A549 treated with DMSO at 1 μM for 4 hours (cell line): ENCODE data around the gene B4GALT3. TPM values are rescaled to one million over a fixed set of nuclear protein-coding genes. Genes with fewer than 3 reads are reported as not detected.

Experiments used
- total RNA-seq: library from RNA; stranded (reverse); fragments of 200-300 nt; extraction: Qiagen RNA extraction; gene quantifications from 5 replicates; pipeline ENCODE4 v1.2.3, GENCODE V29; 2022; ENCODE audit warnings: low read depth

B4GALT3 gene
- total RNA-seq: 26.9 to 33.2 TPM (median 29.5 TPM) in 5 replicates

DNA sequence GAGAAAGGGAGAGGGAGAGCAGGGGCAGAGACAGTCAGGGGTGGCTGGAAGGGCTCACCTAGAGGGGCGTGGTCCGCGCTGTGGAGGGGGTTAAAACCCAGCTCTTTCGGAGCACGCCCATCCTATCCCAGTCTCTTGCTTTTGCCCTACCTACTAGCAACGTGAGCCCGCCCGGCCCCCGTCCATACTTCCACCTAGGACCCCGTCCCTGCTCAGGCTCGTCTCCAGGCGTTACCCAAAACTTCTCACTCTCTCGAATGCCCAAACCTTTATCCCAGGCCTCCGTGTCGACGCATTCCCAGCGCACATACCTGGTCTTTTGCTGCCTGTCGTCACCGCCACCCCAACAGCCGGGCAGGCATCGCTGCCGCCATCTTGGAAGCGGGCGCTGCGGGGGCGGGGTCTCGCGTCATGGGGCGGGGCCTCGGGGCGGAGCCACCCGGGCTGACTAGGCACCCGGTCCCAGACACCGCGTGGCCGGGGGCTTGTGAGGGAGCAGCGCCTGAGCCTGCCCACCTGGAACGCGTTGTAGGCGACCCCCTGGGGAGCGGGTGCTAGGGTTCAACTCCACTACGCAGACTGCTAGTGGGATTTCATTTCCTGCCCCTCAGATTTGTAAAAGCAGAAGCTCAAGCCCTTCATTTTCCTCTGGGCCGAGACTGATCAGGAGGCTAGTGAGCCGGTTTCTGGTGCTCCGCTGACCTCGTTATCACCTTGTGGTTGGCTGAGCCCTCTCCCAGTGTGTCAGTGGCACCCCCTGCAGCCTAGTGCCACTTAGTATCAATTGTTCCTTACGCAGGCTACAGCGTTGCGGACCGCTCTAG lies at the start of gene B4GALT3:
Gene B4GALT3, minus strand, starts transcription at position 396 of the 824 bp plus-strand sequence. CDS start 1,447 bp downstream, outside the sequence.

DNA sequence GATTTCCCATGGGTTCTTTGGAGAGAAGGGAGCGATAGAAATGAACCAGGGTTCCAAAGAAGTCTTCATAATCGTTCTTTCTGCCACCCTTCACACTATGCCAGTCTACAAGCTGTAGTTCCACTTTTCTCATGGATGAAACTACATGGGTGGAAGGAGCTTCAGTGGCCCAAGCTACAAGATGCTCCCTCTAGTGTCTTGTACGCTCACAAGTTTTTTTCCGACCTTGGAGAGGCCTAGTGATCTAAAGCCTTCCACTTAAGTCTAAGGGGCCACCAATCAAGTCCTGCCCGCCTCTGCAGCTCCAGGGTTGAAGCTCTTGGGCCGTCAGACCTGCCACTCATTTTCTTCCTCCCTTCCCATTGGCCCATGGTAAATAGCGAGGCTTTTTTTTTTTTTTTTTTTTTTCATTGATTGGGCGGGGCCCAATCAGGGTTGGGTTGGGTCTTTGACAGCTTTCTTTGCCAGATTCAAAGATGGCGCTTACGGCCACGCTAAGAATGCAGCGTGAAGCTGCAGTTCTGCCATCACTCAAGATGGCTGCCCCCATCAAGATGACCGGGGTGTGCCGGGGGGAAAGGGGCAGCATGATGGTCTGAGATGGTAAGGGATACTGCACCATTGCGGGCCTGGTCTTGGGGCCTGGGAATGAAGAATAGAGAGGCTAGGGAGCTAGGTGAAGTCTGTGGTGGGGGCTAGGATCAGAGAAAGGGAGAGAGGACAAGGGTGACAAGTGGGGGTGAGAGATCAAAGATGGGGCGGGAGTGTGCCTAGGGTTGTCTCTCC lies 48.4 kb upstream of the B4GALT3 start, which contains the start of gene TOMM40L:
Gene TOMM40L, plus strand, starts transcription at position 527 of the 786 bp plus-strand sequence. CDS start 430 bp downstream, outside the sequence.

DNA sequence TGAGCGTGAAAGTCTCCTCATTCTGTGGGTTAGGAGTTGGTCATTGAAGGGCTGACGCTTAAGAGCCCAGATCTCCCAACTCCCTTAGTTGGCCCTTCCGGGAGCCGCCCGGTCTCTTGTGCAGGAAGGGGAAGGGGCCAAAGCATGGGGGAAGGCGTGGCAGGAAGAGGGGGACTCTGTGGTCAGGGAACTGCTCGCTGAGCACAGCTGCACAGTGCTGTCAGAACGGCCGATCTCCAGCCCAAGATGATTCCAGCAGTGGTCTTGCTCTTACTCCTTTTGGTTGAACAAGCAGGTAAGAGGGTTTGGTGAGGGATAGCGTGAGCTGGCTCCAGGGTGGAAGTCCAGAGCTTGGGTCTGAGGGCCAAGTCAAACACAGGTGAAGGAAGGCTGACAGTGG lies 37.8 kb upstream of the B4GALT3 start, which contains the start of gene FCER1G:
Gene FCER1G, plus strand, starts transcription at position 220 of the 400 bp plus-strand sequence. Its CDS starts 27 bp downstream, at position 247.

DNA sequence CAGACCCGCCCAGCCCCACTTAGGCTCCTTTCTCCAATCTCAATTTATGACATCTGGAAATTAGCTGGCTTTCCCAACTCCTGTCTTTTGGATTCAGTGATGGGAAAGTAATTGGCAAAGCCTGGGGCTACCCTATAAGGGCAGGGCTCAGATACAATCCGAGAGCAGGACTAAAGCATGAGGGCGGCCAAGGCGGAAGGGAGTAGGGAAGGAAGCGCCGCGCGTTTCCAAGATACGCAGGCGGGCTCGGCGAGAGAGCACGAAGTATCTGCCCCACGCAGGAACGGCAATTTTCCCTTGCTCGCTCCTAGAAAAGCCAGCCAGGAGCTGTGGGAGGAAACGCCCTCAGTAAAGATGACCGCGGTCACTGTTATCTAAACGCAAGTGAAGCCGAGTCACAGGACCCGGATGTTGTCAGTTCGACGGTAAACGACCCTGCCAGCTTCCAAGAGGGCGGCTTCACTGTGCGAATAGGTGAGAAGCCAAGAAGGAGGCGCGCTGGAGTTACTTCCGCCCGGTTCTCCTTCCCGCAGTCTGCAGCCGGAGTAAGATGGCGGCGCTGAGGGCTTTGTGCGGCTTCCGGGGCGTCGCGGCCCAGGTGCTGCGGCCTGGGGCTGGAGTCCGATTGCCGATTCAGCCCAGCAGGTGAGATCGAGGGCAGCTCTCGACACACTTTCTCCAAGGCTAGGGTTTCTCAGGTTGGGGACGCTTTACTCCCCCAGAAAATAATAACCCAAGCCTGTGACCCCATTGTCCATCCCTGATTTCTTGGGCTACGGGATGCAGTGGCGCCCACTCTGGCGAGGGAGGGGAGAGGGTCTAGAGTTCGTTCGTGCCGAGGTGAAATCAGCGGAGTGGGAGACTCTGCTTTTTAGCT lies 24.8 kb upstream of the B4GALT3 start, which contains the start of gene NDUFS2:
Gene NDUFS2, plus strand, starts transcription at position 532 of the 877 bp plus-strand sequence. Its CDS starts 19 bp downstream, at position 551.

DNA sequence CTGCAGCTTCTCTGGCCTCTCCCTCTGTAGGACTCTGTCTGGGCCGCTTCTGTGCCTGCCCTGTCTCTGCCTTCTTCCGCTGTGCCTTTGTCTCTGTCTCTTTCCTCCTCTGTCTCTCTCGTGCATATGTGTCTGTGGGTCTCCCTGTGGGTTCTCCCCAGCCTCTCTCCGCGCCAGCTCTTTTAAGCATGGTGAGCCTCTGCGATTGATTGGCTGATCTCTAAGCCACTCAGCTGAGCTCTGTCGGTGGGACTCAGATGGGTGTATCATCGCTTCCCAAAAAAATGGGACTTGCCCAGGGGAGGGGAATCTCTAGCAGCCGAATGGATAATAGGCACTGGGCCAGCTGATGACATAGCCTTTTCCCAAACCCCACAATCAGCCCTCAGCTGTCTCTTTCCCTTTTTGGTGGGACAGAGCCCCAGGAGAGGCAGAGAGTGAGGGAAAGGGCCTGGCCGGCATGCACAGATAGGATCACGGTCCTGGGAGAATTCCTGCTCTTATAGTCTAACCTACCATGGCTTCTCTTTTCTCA lies 21.7 kb upstream of the B4GALT3 start, which contains the start of gene ADAMTS4:
Gene ADAMTS4, minus strand, starts transcription at position 158 of the 535 bp plus-strand sequence. CDS start 427 bp downstream, outside the sequence.

DNA sequence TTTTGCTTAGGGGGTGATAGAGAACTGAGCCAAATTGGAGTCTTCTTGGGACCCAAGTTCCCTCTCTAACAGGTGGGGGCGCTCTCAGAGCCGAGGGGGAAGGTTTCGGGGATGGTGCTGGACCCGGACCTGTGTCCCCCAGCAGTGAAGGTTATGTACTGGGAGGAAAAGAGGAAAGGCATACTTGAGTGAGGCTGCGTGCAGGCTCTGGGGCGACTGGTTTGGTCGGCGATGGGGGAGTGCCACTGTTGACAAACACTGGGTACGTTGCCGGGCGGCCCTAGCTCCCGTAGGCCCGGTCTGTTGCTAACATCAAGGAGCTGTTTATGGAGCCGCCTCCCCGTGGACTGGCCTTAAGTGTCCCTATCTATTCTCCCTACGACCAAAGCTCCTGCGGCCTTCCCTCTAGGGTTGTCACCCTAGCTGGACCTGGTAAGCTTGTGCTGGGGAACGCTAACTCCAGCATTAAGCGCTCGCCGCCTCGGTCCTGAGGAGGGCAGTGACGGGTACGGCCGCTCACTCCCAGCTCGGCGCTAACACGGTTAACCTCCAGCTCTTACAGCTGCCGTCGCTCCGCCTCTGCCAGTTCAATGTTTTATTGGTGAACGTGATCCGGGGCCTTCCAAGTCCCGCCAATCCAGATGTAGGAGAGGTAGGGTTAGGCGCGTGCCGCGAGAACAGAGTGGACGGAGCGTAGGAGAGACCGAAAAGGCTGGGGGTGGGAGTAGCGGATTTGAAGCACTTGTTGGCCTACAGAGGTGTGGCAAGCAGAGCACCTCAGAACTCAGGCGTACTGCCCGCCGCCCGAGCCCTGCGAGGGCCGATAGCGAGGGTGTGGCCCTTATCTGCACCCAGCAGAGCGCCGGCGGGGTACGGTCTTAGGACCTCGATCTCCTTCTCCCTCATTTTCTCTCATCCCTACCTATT lies 11.3 kb downstream of the B4GALT3 start, which contains the start of gene PPOX:
Gene PPOX, plus strand, starts transcription at position 685 of the 927 bp plus-strand sequence. CDS start 422 bp downstream, outside the sequence.

DNA sequence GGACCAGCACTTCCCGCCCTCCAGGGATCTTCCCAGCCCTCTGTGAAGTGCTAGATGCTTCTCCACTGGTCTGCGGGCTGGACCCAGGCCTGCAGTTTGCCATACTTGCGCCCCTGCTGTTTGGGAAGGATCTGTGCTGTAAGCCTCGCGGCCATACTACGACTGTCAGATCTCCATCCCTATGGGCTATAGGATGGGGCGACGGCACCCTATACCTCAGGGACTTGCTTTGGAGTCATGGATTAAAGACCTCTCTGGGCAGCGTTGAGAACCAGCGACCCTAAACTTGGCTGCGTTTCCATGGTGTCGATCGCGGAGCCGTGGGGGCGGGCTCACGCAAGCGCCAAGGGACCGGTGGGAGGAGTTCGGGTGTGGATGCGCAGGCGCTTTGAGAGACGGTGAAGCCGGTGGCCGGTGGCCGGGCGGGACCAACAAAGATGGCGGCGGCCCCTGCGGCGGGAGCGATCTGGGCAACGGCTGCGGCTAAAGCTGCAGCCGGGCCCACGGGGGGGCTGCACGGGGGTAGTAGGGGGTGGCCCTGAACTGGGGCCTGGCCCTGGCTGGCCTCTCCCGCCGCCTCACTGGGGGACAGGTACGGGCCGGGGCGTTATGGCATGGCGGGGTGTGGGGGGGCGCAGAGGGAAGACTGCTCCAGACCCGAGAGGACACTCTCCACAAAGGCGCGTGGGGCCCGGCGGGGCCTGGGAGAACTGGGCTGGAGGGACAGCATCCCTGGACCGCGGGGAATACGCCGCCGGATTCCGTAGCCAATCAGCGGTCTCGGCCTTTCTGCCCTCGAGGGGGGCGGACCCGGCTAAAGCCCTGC lies 18.0 kb downstream of the B4GALT3 start, which contains the start of gene USP21:
Gene USP21, plus strand, starts transcription at position 414 of the 826 bp plus-strand sequence. CDS start 1,141 bp downstream, outside the sequence.

DNA sequence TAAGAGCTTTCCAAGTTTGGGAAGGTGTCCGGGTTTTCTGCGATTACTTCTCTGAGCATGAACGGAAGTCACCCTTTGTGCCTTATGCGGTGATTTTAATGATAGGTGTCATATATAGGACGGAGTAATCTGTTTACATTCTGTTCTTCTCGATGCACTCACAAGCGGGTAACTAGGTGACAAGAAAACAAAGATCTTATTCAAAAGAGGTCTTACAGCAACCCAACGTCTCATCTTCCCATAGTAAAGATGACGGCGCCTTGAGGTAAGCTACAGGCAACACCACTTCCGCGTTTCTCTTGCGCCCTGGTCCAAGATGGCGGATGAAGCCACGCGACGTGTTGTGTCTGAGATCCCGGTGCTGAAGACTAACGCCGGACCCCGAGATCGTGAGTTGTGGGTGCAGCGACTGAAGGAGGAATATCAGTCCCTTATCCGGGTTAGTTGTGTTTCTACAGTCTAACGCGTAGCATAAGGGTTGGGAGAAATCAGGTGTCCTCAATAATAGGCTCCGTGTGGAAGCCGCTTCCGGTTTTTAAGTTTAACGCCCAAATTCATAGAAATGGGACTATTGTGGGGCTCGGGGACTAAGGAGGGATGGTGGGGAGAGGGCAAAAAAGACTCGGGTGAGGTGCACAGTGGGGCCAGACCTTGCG lies 23.5 kb downstream of the B4GALT3 start, which contains the start of gene UFC1:
Gene UFC1, plus strand, starts transcription at position 297 of the 656 bp plus-strand sequence. Its CDS starts 20 bp downstream, at position 317.

DNA sequence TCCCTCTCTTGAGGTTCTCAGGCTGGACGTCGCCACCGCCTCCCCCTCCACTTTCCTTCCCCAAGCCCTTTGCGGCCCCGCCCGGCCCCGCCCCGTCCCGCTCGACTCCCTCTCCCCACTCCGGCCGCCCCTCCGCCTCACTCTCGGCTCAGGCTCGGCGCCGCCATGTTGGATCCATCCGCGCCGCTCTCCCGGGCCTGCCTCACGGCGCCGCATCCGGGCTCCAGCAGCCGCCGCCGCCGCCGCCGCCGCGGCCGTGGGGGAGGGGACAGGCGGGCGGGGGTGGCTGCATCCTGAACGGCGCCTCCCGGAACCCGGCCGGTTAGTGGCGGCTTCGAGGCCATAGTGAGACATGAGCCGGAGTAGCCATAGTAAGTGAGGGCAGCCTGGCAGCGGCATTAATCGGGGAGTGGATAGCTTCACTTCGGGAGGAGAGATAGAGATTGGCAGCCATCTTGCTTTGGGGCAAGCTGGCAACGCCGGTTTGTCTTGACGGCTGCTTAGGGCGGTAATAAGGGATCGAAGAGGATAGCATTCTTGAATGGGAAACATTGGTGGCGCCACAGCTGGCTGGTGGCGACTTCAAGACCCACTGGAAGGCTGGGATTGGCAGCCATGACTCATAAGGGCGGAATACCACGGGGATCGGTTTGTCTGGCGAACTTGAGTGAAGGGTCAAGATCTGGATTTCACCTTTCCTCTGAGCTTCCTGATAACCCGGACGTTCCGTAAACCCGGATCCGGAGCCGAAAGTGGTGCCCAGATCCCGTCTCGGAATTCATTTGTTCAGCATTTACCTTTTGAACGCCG lies 44.7 kb downstream of the B4GALT3 start, which contains the start of gene DEDD:
Gene DEDD, minus strand, starts transcription at position 258 of the 810 bp plus-strand sequence. CDS start 8,205 bp downstream, outside the sequence.

Other genes with a start within 250 kb of the B4GALT3 start
- 0.14 to 0.30 TPM (median 0.14 TPM) in 3 of 5 replicates, not detected in the others for gene ITLN2, start 222.7 kb downstream of the B4GALT3 start, total RNA-seq
- gene F11R, start 156.4 kb downstream of the B4GALT3 start, total RNA-seq: 45.4 to 56.7 TPM (median 50.6 TPM) in 5 replicates
- gene TSTD1, start 138.5 kb downstream of the B4GALT3 start, total RNA-seq: 0.21 to 0.46 TPM (median 0.24 TPM) in 3 of 5 replicates, not detected in the others
- 48.5 to 57.3 TPM (median 53.1 TPM) in 5 replicates for gene USF1, start 131.5 kb downstream of the B4GALT3 start, total RNA-seq
- 0.06 to 0.13 TPM (median 0.10 TPM) in 5 replicates for gene ARHGAP30, start 107.6 kb downstream of the B4GALT3 start, total RNA-seq
- gene NECTIN4, start 87.9 kb downstream of the B4GALT3 start, total RNA-seq: 1.3 to 1.9 TPM (median 1.7 TPM) in 5 replicates
- gene KLHDC9, start 79.1 kb downstream of the B4GALT3 start, total RNA-seq: 1.6 to 1.7 TPM (median 1.7 TPM) in 5 replicates
- gene PFDN2, start 59.5 kb downstream of the B4GALT3 start, total RNA-seq: 113 to 124 TPM (median 120 TPM) in 5 replicates
- 26.6 to 33.0 TPM (median 31.3 TPM) in 5 replicates for gene NIT1, start 59.4 kb downstream of the B4GALT3 start, total RNA-seq
- 25.0 to 32.8 TPM (median 29.9 TPM) in 5 replicates for gene DEDD, start 44.8 kb downstream of the B4GALT3 start, total RNA-seq
- 87.3 to 130 TPM (median 91.1 TPM) in 5 replicates for gene UFC1, start 23.5 kb downstream of the B4GALT3 start, total RNA-seq
- gene USP21, start 18.0 kb downstream of the B4GALT3 start, total RNA-seq: 15.4 to 27.5 TPM (median 23.2 TPM) in 5 replicates
- 11.6 to 17.2 TPM (median 15.2 TPM) in 5 replicates for gene PPOX, start 11.1 kb downstream of the B4GALT3 start, total RNA-seq
- gene ADAMTS4, start 21.5 kb upstream of the B4GALT3 start, total RNA-seq: not detected in 5 replicates
- 76.9 to 109 TPM (median 79.7 TPM) in 5 replicates for gene NDUFS2, start 24.9 kb upstream of the B4GALT3 start, total RNA-seq
- 0.33 TPM in 1 of 5 replicates, not detected in the others for gene FCER1G, start 37.8 kb upstream of the B4GALT3 start, total RNA-seq
- not detected in 5 replicates for gene APOA2, start 46.1 kb upstream of the B4GALT3 start, total RNA-seq
- gene TOMM40L, start 48.6 kb upstream of the B4GALT3 start, total RNA-seq: 10.1 to 11.5 TPM (median 11.0 TPM) in 5 replicates
- gene NR1I3, start 60.7 kb upstream of the B4GALT3 start, total RNA-seq: 0.21 TPM in 1 of 5 replicates, not detected in the others
- gene PCP4L1, start 81.2 kb upstream of the B4GALT3 start, total RNA-seq: 0.06 to 0.10 TPM (median 0.08 TPM) in 3 of 5 replicates, not detected in the others
- gene MPZ, start 132.5 kb upstream of the B4GALT3 start, total RNA-seq: 0.20 to 0.36 TPM (median 0.26 TPM) in 4 of 5 replicates, not detected in the other
- 238 to 268 TPM (median 252 TPM) in 5 replicates for gene SDHC, start 136.9 kb upstream of the B4GALT3 start, total RNA-seq
- 0.17 TPM in 1 of 5 replicates, not detected in the others for gene CFAP126, start 190.4 kb upstream of the B4GALT3 start, total RNA-seq